Measurements from ENCODE around the gene STRN3. TPM values are rescaled to one million over a fixed set of nuclear protein-coding genes. Genes with fewer than 3 reads are reported as not detected.

STRN3 gene
- total and polyA plus RNA-seq, 2 of the 8 experiments (the other 6 are each of a cell fraction or from before 2014, with no cell fraction given): 8.7 to 38.1 TPM

DNA sequence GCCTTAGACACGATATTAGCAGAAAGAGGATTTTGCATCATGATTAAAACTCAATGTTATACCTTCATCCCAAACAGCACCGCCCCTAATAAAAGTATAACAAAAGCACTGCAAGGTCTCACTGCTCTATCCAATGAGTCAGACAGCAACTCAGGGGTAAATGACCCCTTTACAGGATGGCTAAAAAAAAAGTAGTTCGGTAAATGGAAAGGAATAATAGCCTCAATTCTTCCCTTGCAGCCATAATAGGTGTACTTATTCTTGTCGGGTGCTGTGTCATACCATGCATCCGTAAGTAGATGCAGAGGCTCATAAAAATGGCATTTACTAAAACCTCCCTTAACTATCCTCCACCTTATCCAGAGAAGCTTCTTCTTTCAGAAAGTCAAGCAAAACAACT is 54.6 kb downstream of the STRN3 start:
- H3K79me2 ChIP-seq (ENCODE audit: control insufficient read depth in 1 of 2, insufficient read depth in 2 of 2, low read length in 2 of 2): peaks cover 13 to 100% of the 10 kb centered on the region in 2 experiments
- no peak for TF ChIP-seq SP4 (IDR thresholded peaks at IDR 0.05; ENCODE audit: low read length)
- TF ChIP-seq JUN (IDR thresholded peaks at IDR 0.05; ENCODE audit: low read depth, low read length): no peak
- no peak for TF ChIP-seq KDM1A (IDR thresholded peaks at IDR 0.05; ENCODE audit: borderline replicate concordance, low read length)
- TF ChIP-seq NRF1 (IDR thresholded peaks at IDR 0.05; ENCODE audit: low read depth, low read length): no peak
- no peak for TF ChIP-seq CHD1 (IDR thresholded peaks at IDR 0.05; ENCODE audit: low read depth, low read length)
- TF ChIP-seq, protein P1, sequence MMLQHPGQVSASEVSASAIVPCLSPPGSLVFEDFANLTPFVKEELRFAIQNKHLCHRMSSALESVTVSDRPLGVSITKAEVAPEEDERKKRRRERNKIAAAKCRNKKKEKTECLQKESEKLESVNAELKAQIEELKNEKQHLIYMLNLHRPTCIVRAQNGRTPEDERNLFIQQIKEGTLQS (IDR thresholded peaks at IDR 0.05; ENCODE audit: insufficient read depth, low read depth, low read length): no peak

More for the DNA sequence above, 54.6 kb downstream of the STRN3 start:
- no peak overlapping the region for H3K23ac ChIP-seq (ENCODE audit: insufficient read length)
- H3K56ac ChIP-seq (replicated peaks; ENCODE audit: insufficient read length, low read depth, low read length): no peak overlapping the region
- H3K4ac ChIP-seq (replicated peaks; ENCODE audit: insufficient read length, low read depth, low read length): no peak overlapping the region
- H3K27me3 ChIP-seq (replicated peaks in 1 of 4; ENCODE audit: control insufficient read depth in 3 of 4, extremely low read depth in 1 of 4, insufficient read depth in 3 of 4, low read length in 3 of 4): no peaks in the 10 kb centered on the region
- H3K36me3 ChIP-seq (ENCODE audit: control insufficient read depth in 2 of 4, insufficient read depth in 4 of 4, low read length in 3 of 4): peaks cover 0 to 4% (median 2%) of the 10 kb centered on the region in 4 experiments; a peak in 3 of 8 replicates
- H4K5ac ChIP-seq (ENCODE audit: insufficient read length, low read depth, low read length): no peak overlapping the region
- CTCF ChIA-PET (ENCODE audit: partially characterized antibody): interaction anchor here (1.5 to 2.8 kb wide), 3 partner anchors 8 to 111 kb away, joined by 3 to 11 read pairs (median 6); no protein-coding TSS in a partner anchor
- POLR2A ChIA-PET (ENCODE audit: partially characterized antibody): no interaction called here
- no peak overlapping the region for H2BK20ac ChIP-seq (ENCODE audit: low read length)
- H2BK120ac ChIP-seq (replicated peaks; ENCODE audit: low read depth, low read length): no peak overlapping the region
- H3K79me1 ChIP-seq (ENCODE audit: low read depth, low read length): peaks cover 3% of the 10 kb centered on the region; the same call in 1 of the 2 replicates
- H3K4me1 ChIP-seq (replicated peaks in 1 of 4; ENCODE audit: control insufficient read depth in 3 of 4, insufficient read depth in 4 of 4, low read length in 3 of 4): peaks cover 0 to 3% (median 0%) of the 10 kb centered on the region in 4 experiments; a peak in 1 of 7 replicates
- no peak overlapping the region for H2BK12ac ChIP-seq (ENCODE audit: low read depth, low read length)
- no peak overlapping the region for H2AK5ac ChIP-seq (ENCODE audit: low read depth, low read length)
- H4K91ac ChIP-seq (replicated peaks; ENCODE audit: insufficient read length, low read length): no peak overlapping the region
- FAIRE-seq (no peak), DNase-seq (ENCODE audit: low read depth in 1 of 2, low spot score in 2 of 2) (no peak)
- peaks cover 0 to 2% of the 10 kb centered on the region in 2 experiments for H4K20me1 ChIP-seq (replicated peaks in 1 of 2; ENCODE audit: control insufficient read depth in 1 of 2, insufficient read depth in 2 of 2, low read length in 2 of 2)
- no peak overlapping the region for H4K8ac ChIP-seq (ENCODE audit: extremely low read depth, insufficient read depth, low read length)
- H3K18ac ChIP-seq (ENCODE audit: extremely low read depth, low read length): no peak overlapping the region
- no peak overlapping the region for H3K4me2 ChIP-seq (ENCODE audit: insufficient read depth in 1 of 2, low read depth in 2 of 2, low read length in 2 of 2)
- no peaks in the 10 kb centered on the region for H3K23me2 ChIP-seq (ENCODE audit: low read depth, low read length)
- no peak overlapping the region for H2AFZ ChIP-seq (ENCODE audit: low read length)
- H2BK15ac ChIP-seq (ENCODE audit: low read length): no peak overlapping the region
- no peak overlapping the region for H3K4me3 ChIP-seq (ENCODE audit: extremely low read depth in 1 of 4, insufficient read depth in 2 of 4, low read depth in 3 of 4, low read length in 4 of 4)
- H2BK5ac ChIP-seq (ENCODE audit: low read depth, low read length): no peak overlapping the region
- no peak overlapping the region for H3K14ac ChIP-seq (ENCODE audit: insufficient read length)
- H3K9ac ChIP-seq (replicated peaks in 1 of 4; ENCODE audit: extremely low read depth in 1 of 4, low read depth in 3 of 4, low read length in 3 of 4): no peak overlapping the region
- H3K9me3 ChIP-seq (ENCODE audit: insufficient read depth in 2 of 2, low read depth in 1 of 2, low read length in 1 of 2): peaks cover 3 to 8% of the 10 kb centered on the region in 2 experiments
- WGBS, 2 experiments (ENCODE audit: extremely low coverage in 1 of 2, insufficient coverage in 1 of 2, insufficient read length in 1 of 2, insufficient replicate concordance in 2 of 2, low coverage in 1 of 2, low lambda C conversion rate in 2 of 2, missing lambda C conversion rate in 1 of 2): 94% methylated on average over 5 of the region's 5 CpGs; no CpG with 5 or more reads in 1 of the 2 experiments
- no peak overlapping the region for H3K27ac ChIP-seq (ENCODE audit: low read depth, low read length)

All from H1 (cell line).